PC-3 (cell line): ENCODE results near the gene NHLRC1.

Source experiments
- CTCF ChIP-seq: fragments of 300-600 bp; sonication (generic); conservative IDR thresholded peaks from 2 replicates; pipeline ENCODE4 v1.5.1; 2017; ENCODE audit warnings: antibody characterized with exemption, low read depth, mild to moderate bottlenecking, low read length
- EZH2 ChIP-seq: fragments of 300-600 bp; sonication (generic); IDR thresholded peaks from one replicate; pipeline ENCODE4 v1.6.1; 2017; ENCODE audit warnings: antibody characterized with exemption, mild to moderate bottlenecking, low read length; ENCODE audit not compliant: unreplicated experiment
- EZH2phosphoT487 ChIP-seq: fragments of 300-600 bp; sonication (generic); IDR thresholded peaks from 2 replicates; pipeline ENCODE4 v1.6.1; 2018; ENCODE audit warnings: mild to moderate bottlenecking, antibody characterized with exemption, low read length, borderline replicate concordance

GRCh38 chr6:18070486-18070885, 52.0 kb downstream of the NHLRC1 start:
- TF ChIP-seq CTCF (no peak), EZH2 (no peak), EZH2phosphoT487 (no peak)
